ENCODE results near the gene MBTPS1.

Gene MBTPS1

GRCh38 chr16:84033251-84034195 lies 83.2 kb downstream of the MBTPS1 start:
- no peak overlapping the region for H3K4me3 ChIP-seq (ENCODE audit: low read depth, low read length)
- no peak for DNase-seq (ENCODE audit: low read depth)
- TF ChIP-seq MYC (IDR thresholded peaks at IDR 0.05; ENCODE audit: low read depth, low read length) (no peak), POLR2A (IDR thresholded peaks at IDR 0.05; ENCODE audit: extremely low read depth, insufficient read length) (no peak), CTCF (IDR thresholded peaks at IDR 0.05; ENCODE audit: low read depth, low read length) (no peak)
- TF ChIP-seq, protein P1, sequence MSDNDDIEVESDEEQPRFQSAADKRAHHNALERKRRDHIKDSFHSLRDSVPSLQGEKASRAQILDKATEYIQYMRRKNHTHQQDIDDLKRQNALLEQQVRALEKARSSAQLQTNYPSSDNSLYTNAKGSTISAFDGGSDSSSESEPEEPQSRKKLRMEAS (IDR thresholded peaks at IDR 0.05; ENCODE audit: low read depth, low read length) = no peak

DNA sequence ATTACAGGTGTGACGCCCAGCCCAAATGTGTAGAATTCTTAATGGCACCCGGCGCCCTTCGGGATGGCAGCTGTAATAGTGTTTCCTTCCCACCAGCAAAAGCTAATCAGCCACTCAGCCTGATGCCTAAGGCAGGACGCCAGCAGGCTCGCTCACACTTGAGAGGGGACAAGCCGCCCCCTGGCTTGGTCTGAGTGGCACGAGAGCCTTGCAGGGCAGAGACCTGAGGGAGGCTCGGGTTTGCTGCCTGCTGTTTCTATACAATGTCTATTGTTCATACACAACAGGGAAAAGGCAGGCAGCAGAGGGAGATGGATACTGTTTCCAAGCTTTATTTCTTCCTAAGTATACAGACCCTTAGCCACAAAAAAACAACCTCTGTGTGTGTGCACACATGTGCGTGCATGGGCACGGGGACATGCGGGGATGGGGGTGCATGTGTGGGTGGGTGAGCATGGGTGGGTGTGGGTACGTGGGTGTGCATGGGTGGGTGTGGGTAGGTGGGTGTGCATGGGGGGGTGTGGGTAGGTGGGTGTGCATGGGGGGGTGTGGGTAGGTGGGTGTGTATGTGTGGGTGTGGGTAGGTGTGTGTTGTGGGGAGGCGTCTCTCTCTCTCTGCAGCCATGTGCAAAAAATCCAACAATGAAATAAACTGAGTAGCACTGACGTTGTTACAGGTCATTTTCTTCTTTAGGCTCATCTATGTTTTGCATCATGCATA lies 84.1 kb downstream of the MBTPS1 start:
- no peak for DNase-seq (ENCODE audit: low read depth)
- TF ChIP-seq POLR2A (IDR thresholded peaks at IDR 0.05; ENCODE audit: extremely low read depth, insufficient read length) (no peak), MYC (IDR thresholded peaks at IDR 0.05; ENCODE audit: low read depth, low read length) (no peak), CTCF (IDR thresholded peaks at IDR 0.05; ENCODE audit: low read depth, low read length) (no peak)
- TF ChIP-seq, protein P1 (IDR thresholded peaks at IDR 0.05; ENCODE audit: low read depth, low read length) = no peak
- H3K4me3 ChIP-seq (ENCODE audit: low read depth, low read length) = no peak overlapping the region

- TF ChIP-seq CTCF (IDR thresholded peaks at IDR 0.05; ENCODE audit: low read depth, low read length) = no peak
- DNase-seq (ENCODE audit: low read depth) = no peak
- H3K4me3 ChIP-seq (ENCODE audit: low read depth, low read length) = no peak overlapping the region
Measured at GRCh38 chr16:84031556-84031955, 85.2 kb downstream of the MBTPS1 start.

- peak; percentile 74 for DNase-seq (ENCODE audit: low read depth)
- TF ChIP-seq CTCF (IDR thresholded peaks at IDR 0.05; ENCODE audit: low read depth, low read length) = no peak
- TF ChIP-seq, protein P1 (IDR thresholded peaks at IDR 0.05; ENCODE audit: low read depth, low read length) = peak; percentile 32; the same call in 1 of the 2 replicates
- no peak overlapping the region for H3K4me3 ChIP-seq (ENCODE audit: low read depth, low read length)
Measured at GRCh38 chr16:84029297-84030047, 87.3 kb downstream of the MBTPS1 start.

- TF ChIP-seq POLR2A (IDR thresholded peaks at IDR 0.05; ENCODE audit: extremely low read depth, insufficient read length) (no peak), MYC (IDR thresholded peaks at IDR 0.05; ENCODE audit: low read depth, low read length) (no peak), CTCF (IDR thresholded peaks at IDR 0.05; ENCODE audit: low read depth, low read length) (no peak)
- TF ChIP-seq, protein P1 (IDR thresholded peaks at IDR 0.05; ENCODE audit: low read depth, low read length) = no peak
- H3K4me3 ChIP-seq (ENCODE audit: low read depth, low read length) = no peak overlapping the region
- no peak for DNase-seq (ENCODE audit: low read depth)
Measured at GRCh38 chr16:84027625-84028024, 89.1 kb downstream of the MBTPS1 start.
